ENCODE results near the gene IL4R.

- no peak for TF ChIP-seq POLR2AphosphoS5 (IDR thresholded peaks at IDR 0.05; ENCODE audit: low read depth, low read length)
- no peak for TF ChIP-seq HOXA7 (CRISPR knock-in tag; IDR thresholded peaks at IDR 0.05)
- TF ChIP-seq, protein P1, sequence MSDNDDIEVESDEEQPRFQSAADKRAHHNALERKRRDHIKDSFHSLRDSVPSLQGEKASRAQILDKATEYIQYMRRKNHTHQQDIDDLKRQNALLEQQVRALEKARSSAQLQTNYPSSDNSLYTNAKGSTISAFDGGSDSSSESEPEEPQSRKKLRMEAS (IDR thresholded peaks at IDR 0.05), result no peak
- TF ChIP-seq, protein P2, sequence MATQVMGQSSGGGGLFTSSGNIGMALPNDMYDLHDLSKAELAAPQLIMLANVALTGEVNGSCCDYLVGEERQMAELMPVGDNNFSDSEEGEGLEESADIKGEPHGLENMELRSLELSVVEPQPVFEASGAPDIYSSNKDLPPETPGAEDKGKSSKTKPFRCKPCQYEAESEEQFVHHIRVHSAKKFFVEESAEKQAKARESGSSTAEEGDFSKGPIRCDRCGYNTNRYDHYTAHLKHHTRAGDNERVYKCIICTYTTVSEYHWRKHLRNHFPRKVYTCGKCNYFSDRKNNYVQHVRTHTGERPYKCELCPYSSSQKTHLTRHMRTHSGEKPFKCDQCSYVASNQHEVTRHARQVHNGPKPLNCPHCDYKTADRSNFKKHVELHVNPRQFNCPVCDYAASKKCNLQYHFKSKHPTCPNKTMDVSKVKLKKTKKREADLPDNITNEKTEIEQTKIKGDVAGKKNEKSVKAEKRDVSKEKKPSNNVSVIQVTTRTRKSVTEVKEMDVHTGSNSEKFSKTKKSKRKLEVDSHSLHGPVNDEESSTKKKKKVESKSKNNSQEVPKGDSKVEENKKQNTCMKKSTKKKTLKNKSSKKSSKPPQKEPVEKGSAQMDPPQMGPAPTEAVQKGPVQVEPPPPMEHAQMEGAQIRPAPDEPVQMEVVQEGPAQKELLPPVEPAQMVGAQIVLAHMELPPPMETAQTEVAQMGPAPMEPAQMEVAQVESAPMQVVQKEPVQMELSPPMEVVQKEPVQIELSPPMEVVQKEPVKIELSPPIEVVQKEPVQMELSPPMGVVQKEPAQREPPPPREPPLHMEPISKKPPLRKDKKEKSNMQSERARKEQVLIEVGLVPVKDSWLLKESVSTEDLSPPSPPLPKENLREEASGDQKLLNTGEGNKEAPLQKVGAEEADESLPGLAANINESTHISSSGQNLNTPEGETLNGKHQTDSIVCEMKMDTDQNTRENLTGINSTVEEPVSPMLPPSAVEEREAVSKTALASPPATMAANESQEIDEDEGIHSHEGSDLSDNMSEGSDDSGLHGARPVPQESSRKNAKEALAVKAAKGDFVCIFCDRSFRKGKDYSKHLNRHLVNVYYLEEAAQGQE (IDR thresholded peaks at IDR 0.05; ENCODE audit: borderline replicate concordance in 1 of 2, low read depth in 1 of 2, low read length in 2 of 2), result no peak
- no peak for TF ChIP-seq ZFP36 (IDR thresholded peaks at IDR 0.05; ENCODE audit: borderline replicate concordance, low read depth, low read length, partially characterized antibody)
- TF ChIP-seq ZNF282 (IDR thresholded peaks at IDR 0.05; ENCODE audit: partially characterized antibody), result no peak
- TF ChIP-seq MAZ (IDR thresholded peaks at IDR 0.05; ENCODE audit: borderline replicate concordance, low read depth, low read length), result no peak
- TF ChIP-seq MAZ (CRISPR knock-in tag; IDR thresholded peaks at IDR 0.05; ENCODE audit: low read depth), result no peak
- TF ChIP-seq MYPOP (CRISPR knock-in tag; IDR thresholded peaks at IDR 0.05), result no peak
- TF ChIP-seq POLR2A (IDR thresholded peaks at IDR 0.05; ENCODE audit: insufficient read depth in 1 of 2, low read depth in 2 of 2, low read length in 2 of 2), result no peak
- TF ChIP-seq ZBTB37 (CRISPR knock-in tag; IDR thresholded peaks at IDR 0.05), result no peak
- TF ChIP-seq, protein P3, sequence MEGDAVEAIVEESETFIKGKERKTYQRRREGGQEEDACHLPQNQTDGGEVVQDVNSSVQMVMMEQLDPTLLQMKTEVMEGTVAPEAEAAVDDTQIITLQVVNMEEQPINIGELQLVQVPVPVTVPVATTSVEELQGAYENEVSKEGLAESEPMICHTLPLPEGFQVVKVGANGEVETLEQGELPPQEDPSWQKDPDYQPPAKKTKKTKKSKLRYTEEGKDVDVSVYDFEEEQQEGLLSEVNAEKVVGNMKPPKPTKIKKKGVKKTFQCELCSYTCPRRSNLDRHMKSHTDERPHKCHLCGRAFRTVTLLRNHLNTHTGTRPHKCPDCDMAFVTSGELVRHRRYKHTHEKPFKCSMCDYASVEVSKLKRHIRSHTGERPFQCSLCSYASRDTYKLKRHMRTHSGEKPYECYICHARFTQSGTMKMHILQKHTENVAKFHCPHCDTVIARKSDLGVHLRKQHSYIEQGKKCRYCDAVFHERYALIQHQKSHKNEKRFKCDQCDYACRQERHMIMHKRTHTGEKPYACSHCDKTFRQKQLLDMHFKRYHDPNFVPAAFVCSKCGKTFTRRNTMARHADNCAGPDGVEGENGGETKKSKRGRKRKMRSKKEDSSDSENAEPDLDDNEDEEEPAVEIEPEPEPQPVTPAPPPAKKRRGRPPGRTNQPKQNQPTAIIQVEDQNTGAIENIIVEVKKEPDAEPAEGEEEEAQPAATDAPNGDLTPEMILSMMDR (CRISPR knock-in tag; IDR thresholded peaks at IDR 0.05), result no peak
- TF ChIP-seq JARID2 (CRISPR knock-in tag; IDR thresholded peaks at IDR 0.05; ENCODE audit: insufficient replicate concordance), result no peak
- TF ChIP-seq ZNF737 (CRISPR knock-in tag; IDR thresholded peaks at IDR 0.05; ENCODE audit: borderline replicate concordance), result no peak
Observed at GRCh38 chr16:27350006-27350405, 36.2 kb downstream of the IL4R start.

All from HepG2 (cell line).